ENCODE results near the gene FTCDNL1.
A peak's percentile ranks its signal among the peaks of the same experiment; 100 is the strongest.

Gene FTCDNL1

GRCh38 chr2:199778655-199779054, 72.3 kb downstream of the FTCDNL1 start:
- no peak for DNase-seq

- no peak for DNase-seq
Observed at GRCh38 chr2:199777916-199778315, 73.1 kb downstream of the FTCDNL1 start.

- DNase-seq, result no peak
Observed at GRCh38 chr2:199777315-199777714, 73.7 kb downstream of the FTCDNL1 start.

- no peak for DNase-seq
Observed at GRCh38 chr2:199775267-199775666, 75.7 kb downstream of the FTCDNL1 start.

- DNase-seq, result no peak
Observed at GRCh38 chr2:199772035-199772976, 78.7 kb downstream of the FTCDNL1 start.

- no peak for DNase-seq
Observed at GRCh38 chr2:199770716-199771115, 80.3 kb downstream of the FTCDNL1 start.

- DNase-seq, result no peak
Observed at GRCh38 chr2:199765646-199766045, 85.3 kb downstream of the FTCDNL1 start.

GRCh38 chr2:199764273-199764800, 86.7 kb downstream of the FTCDNL1 start:
- no peak for DNase-seq

- no peak for DNase-seq
Observed at GRCh38 chr2:199762963-199763362, 88.0 kb downstream of the FTCDNL1 start.

GRCh38 chr2:199760574-199760973, 90.4 kb downstream of the FTCDNL1 start:
- DNase-seq, result no peak

- no peak for DNase-seq
Observed at GRCh38 chr2:199757233-199757870, 93.6 kb downstream of the FTCDNL1 start.

GRCh38 chr2:199756743-199757142, 94.2 kb downstream of the FTCDNL1 start:
- no peak for DNase-seq

GRCh38 chr2:199756211-199756610, 94.8 kb downstream of the FTCDNL1 start:
- DNase-seq, result no peak

GRCh38 chr2:199754766-199755165, 96.2 kb downstream of the FTCDNL1 start:
- DNase-seq, result no peak

- no peak for DNase-seq
Observed at GRCh38 chr2:199751492-199752120, 99.4 kb downstream of the FTCDNL1 start.

- DNase-seq, result no peak
Observed at GRCh38 chr2:199749571-199749970, 101.4 kb downstream of the FTCDNL1 start.

- no peak for DNase-seq
Observed at GRCh38 chr2:199744724-199745123, 106.3 kb downstream of the FTCDNL1 start.

GRCh38 chr2:199744260-199744659, 106.7 kb downstream of the FTCDNL1 start:
- DNase-seq, result no peak

GRCh38 chr2:199743415-199744120, 107.4 kb downstream of the FTCDNL1 start:
- DNase-seq, result no peak

GRCh38 chr2:199742884-199743283, 108.1 kb downstream of the FTCDNL1 start:
- DNase-seq, result no peak

- no peak for DNase-seq
Observed at GRCh38 chr2:199740111-199740428, 110.9 kb downstream of the FTCDNL1 start.

- DNase-seq, result peak; percentile 57
Observed at GRCh38 chr2:199739413-199740110, 111.4 kb downstream of the FTCDNL1 start.

Measured in stimulated activated CD4-positive, alpha-beta T cell treated with anti-CD3 and anti-CD28 coated beads, Interleukin-12 subunit alpha, Interleukin-12 subunit beta, amount 100 ng/mL, for 4 hours (primary cell).